Measurements from ENCODE around the gene LRRC8C. TPM values are rescaled to one million over a fixed set of nuclear protein-coding genes. Genes with fewer than 3 reads are reported as not detected.
"Not testable (repeated sequence)": the region's sequence is repeated elsewhere in the genome, so short reads cannot be mapped to it uniquely, and the experiment has no call there.

Gene LRRC8C
- total RNA-seq, 1 experiment from 2014 or later: 3.5 TPM

- H3K4me1 Mint-ChIP-seq (ENCODE audit: low read depth, unreplicated experiment): peaks cover 26% of the 10 kb centered on the region
- H3K36me3 Mint-ChIP-seq (ENCODE audit: insufficient read depth, unreplicated experiment): peaks cover 26% of the 10 kb centered on the region
- no TSS peak for BruUV-seq (replicated peaks)
- CTCF ChIA-PET: interaction anchor here (1.0 to 1.2 kb wide), 5 partner anchors 9 to 174 kb away, joined by 3 to 8 read pairs (median 3); no protein-coding TSS in a partner anchor
- intact Hi-C loops (cut with micrococcal nuclease; ENCODE audit: unreplicated experiment): loop anchor here (2.0 kb wide), 1 partner anchor 22 kb away; no protein-coding TSS in a partner anchor
- H3K9me3 Mint-ChIP-seq (ENCODE audit: low read depth, unreplicated experiment): no peaks in the 10 kb centered on the region
- DNase-seq: no peak
- H3K27ac Mint-ChIP-seq (ENCODE audit: unreplicated experiment): peak overlapping the region; percentile 35
- H3K4me3 Mint-ChIP-seq (ENCODE audit: low read depth, unreplicated experiment): no peak overlapping the region
- H3K27me3 Mint-ChIP-seq (ENCODE audit: unreplicated experiment): no peaks in the 10 kb centered on the region
- no peak for TF ChIP-seq CTCF (IDR thresholded peaks at IDR 0.05; ENCODE audit: unreplicated experiment)
Measured at GRCh38 chr1:89588480-89588879, 44.4 kb upstream of the LRRC8C start.

DNA sequence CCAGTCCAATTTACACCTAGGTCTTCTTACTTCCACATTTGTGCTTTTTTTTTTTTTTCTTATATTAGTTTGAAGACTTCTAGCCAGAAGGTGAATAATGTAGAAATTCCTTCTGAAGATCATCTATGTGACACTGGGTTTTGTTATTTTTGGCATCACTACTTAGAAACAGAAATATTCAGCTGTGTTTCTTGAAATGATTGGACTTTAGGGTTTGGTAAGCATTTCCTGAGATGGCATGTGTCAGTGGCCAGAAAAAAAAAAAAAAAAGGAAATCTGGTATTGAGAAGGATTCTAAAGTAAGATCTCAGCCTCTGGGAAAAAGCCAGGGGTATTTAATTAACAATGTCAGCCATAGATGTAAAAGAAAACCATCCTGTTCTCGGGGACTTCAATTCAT, 43.4 kb upstream of the LRRC8C start:
- BruUV-seq (replicated peaks): no TSS peak
- TF ChIP-seq CTCF (IDR thresholded peaks at IDR 0.05; ENCODE audit: unreplicated experiment): no peak
- Mint-ChIP-seq H3K4me1 (ENCODE audit: low read depth, unreplicated experiment) (peaks cover 26% of the 10 kb centered on the region), H3K27ac (ENCODE audit: unreplicated experiment) (no peak overlapping the region), H3K36me3 (ENCODE audit: insufficient read depth, unreplicated experiment) (peaks cover 26% of the 10 kb centered on the region), H3K27me3 (ENCODE audit: unreplicated experiment) (no peaks in the 10 kb centered on the region), H3K9me3 (ENCODE audit: low read depth, unreplicated experiment) (no peaks in the 10 kb centered on the region), H3K4me3 (ENCODE audit: low read depth, unreplicated experiment) (no peak overlapping the region)
- intact Hi-C loops (cut with micrococcal nuclease; ENCODE audit: unreplicated experiment): loop anchor here (2.0 kb wide), 1 partner anchor 23 kb away; no protein-coding TSS in a partner anchor
- no peak for DNase-seq
- CTCF ChIA-PET: interaction anchor here (0.7 kb wide), 1 partner anchor 97 kb away, joined by 4 read pairs; no protein-coding TSS in a partner anchor

GRCh38 chr1:89590341-89591080, 42.4 kb upstream of the LRRC8C start:
- H3K9me3 Mint-ChIP-seq (ENCODE audit: low read depth, unreplicated experiment): no peaks in the 10 kb centered on the region
- H3K4me3 Mint-ChIP-seq (ENCODE audit: low read depth, unreplicated experiment): no peak overlapping the region
- no peak for DNase-seq
- BruUV-seq (replicated peaks): no TSS peak
- intact Hi-C loops (cut with micrococcal nuclease; ENCODE audit: unreplicated experiment): no loop called here
- no peak for TF ChIP-seq CTCF (IDR thresholded peaks at IDR 0.05; ENCODE audit: unreplicated experiment)
- H3K27ac Mint-ChIP-seq (ENCODE audit: unreplicated experiment): no peak overlapping the region
- H3K36me3 Mint-ChIP-seq (ENCODE audit: insufficient read depth, unreplicated experiment): peaks cover 20% of the 10 kb centered on the region
- H3K4me1 Mint-ChIP-seq (ENCODE audit: low read depth, unreplicated experiment): peaks cover 26% of the 10 kb centered on the region
- H3K27me3 Mint-ChIP-seq (ENCODE audit: unreplicated experiment): no peaks in the 10 kb centered on the region
- CTCF ChIA-PET: interaction anchor here (0.7 kb wide), 1 partner anchor 96 kb away, joined by 4 read pairs; no protein-coding TSS in a partner anchor

GRCh38 chr1:89592861-89593302, 40.0 kb upstream of the LRRC8C start:
- H3K9me3 Mint-ChIP-seq (ENCODE audit: low read depth, unreplicated experiment); intact Hi-C loops (cut with micrococcal nuclease; ENCODE audit: unreplicated experiment); H3K27me3 Mint-ChIP-seq (ENCODE audit: unreplicated experiment); H3K27ac Mint-ChIP-seq (ENCODE audit: unreplicated experiment); DNase-seq; H3K4me3 Mint-ChIP-seq (ENCODE audit: low read depth, unreplicated experiment): not testable (repeated sequence)
- BruUV-seq (replicated peaks): TSS peak; percentile 65
- CTCF ChIA-PET: interaction anchor here (0.7 kb wide), 1 partner anchor 825 kb away, joined by 4 read pairs; no protein-coding TSS in a partner anchor
- Mint-ChIP-seq H3K4me1 (ENCODE audit: low read depth, unreplicated experiment) (peaks cover 10% of the 10 kb centered on the region), H3K36me3 (ENCODE audit: insufficient read depth, unreplicated experiment) (peaks cover 18% of the 10 kb centered on the region)

All from Calu3 (cell line).